Pancreas (tissue), 10 donors: ENCODE data around the gene BRCA2. TPM values are rescaled to one million over a fixed set of nuclear protein-coding genes. Genes with fewer than 3 reads are reported as not detected.

Source experiments
- ATAC-seq, 4 donors: fragments of 200-7000 bp; cut with Tn5 transposase; one replicate each; pipeline versions ENCODE4 v1.8.0 to v1.9.1; 2020; ENCODE audit warnings: mild to moderate bottlenecking in 4 of 4, moderate library complexity in 4 of 4
- DNase-seq, 6 donors: peaks; one replicate each; pipeline ENCODE4 v3.0.0-alpha.2; 2020
- FAIRE-seq: peaks from 2 replicates; lab custom pipeline; 2012; peaks lifted over from hg19 to GRCh38; lab: Jason Lieb, UNC
- H3K27ac ChIP-seq, 4 donors: fragments of 200-600 bp; sonication (generic); 1 replicate in 3 of 4; 2 replicates in 1 of 4; pipeline versions ENCODE4 v1.5.0 to v1.8.0; 2020
- H3K27me3 ChIP-seq, 4 donors: fragments of 200-600 bp; one replicate each; pipeline ENCODE4 v1.8.0; 2021
- H3K36me3 ChIP-seq, 3 donors: fragments of 200-600 bp; sonication (generic) in 1 of 3; one replicate each; pipeline versions ENCODE4 v1.5.0 to v1.8.0; 2020 to 2021
- H3K4me1 ChIP-seq, 3 donors: fragments of 200-600 bp; one replicate each; pipeline ENCODE4 v1.8.0; 2021
- H3K4me3 ChIP-seq, 4 donors: fragments of 200-600 bp; sonication (generic) in 2 of 4; one replicate each; pipeline versions ENCODE4 v1.5.0 to v1.8.0; 2020 to 2021
- H3K9me3 ChIP-seq, 4 donors: fragments of 200-600 bp; one replicate each; pipeline ENCODE4 v1.8.0; 2021
- CTCF ChIP-seq, 4 donors: fragments of 200-600 bp; sonication (generic) in 3 of 4; IDR thresholded peaks; one replicate each; pipeline versions ENCODE4 v1.5.0 to v1.8.0; 2021; ENCODE audit warnings: antibody characterized with exemption in 4 of 4
- WGBS, 2 donors: extraction: QIAGEN DNeasy Blood & Tissue Kit; methylation state at CpG; one replicate each; pipeline ENCODE4 v1.1.7; 2013; 5-methylcytosine and 5-hydroxymethylcytosine counted together
- intact Hi-C, 3 donors: fragments of 100-400 bp; cut with DNase I; formaldehyde crosslinking; loops; one replicate each; pipeline versions ENCODE4 v1.11.1 to v1.14.2; 2022
- polyA plus RNA-seq, 2 donors: library from polyadenylated mRNA; stranded (reverse); fragments of 200-250 nt; gene quantifications; one replicate each; pipeline ENCODE4 v1.2.3, GENCODE V29; 2013
- total RNA-seq, 6 donors: library from RNA; stranded (reverse); fragmentation: NEBNext Ultra II Directional in 4 of 6; extraction: Animal tissue kit (Norgen Biotek cat#: 25700) in 4 of 6; gene quantifications; one replicate each; pipeline versions ENCODE4 v1.2.1 to v1.2.4, GENCODE V29; 2021 to 2023
- donor health status: healthy with polysubstance abuse.
- donor health status: DM: no; HTN: no; CAD: no; lungs with moderate emphysema.
- donor health status: DM: no; HTN: no; CAD: no.
- donor health status: control.
- donor health status: control.
- donor health status: Bipolar disorder and iron deficiency.
- donor health status: DM: yes; HTN: yes; CAD: no.
- donor health status: DM: no; HTN: no; CAD: no.
- donor health status: DM: no; HTN: no; CAD: no.
- donor health status: DM: yes; HTN: yes; CAD: no.

The BRCA2 gene
- total and polyA plus RNA-seq, 8 donors: 0.07 to 1.4 (median 0.76) TPM

- Histone ChIP-seq H3K9me3 (no peaks in the 10 kb centered on the region), H3K27ac (no peak overlapping the region), H3K36me3 (no peaks in the 10 kb centered on the region), H3K4me3 (no peak overlapping the region), H3K4me1 (no peaks in the 10 kb centered on the region), H3K27me3 (no peaks in the 10 kb centered on the region)
- WGBS, 2 donors: 93 to 95% methylated on average over 1 of the region's 1 CpG
- ATAC-seq: no peak
- intact Hi-C loops: no loop called here
- no peak for TF ChIP-seq CTCF (IDR thresholded peaks at IDR 0.05)
- no peak for FAIRE-seq
- DNase-seq: no peak
Measured at GRCh38 chr13:32378012-32378411, 62.7 kb downstream of the BRCA2 start.

- ATAC-seq (peak in 3 of 4 donors; percentile 74 to 82 (median 76)), DNase-seq (no peak), FAIRE-seq (no peak)
- WGBS, 2 donors: 59 to 64% methylated on average over 3 of the region's 3 CpGs
- Histone ChIP-seq H3K4me1 (no peaks in the 10 kb centered on the region), H3K36me3 (no peaks in the 10 kb centered on the region), H3K27me3 (no peaks in the 10 kb centered on the region), H3K4me3 (no peak overlapping the region), H3K27ac (no peak overlapping the region), H3K9me3 (no peaks in the 10 kb centered on the region)
- TF ChIP-seq CTCF (IDR thresholded peaks at IDR 0.05): peak in 2 of 4 donors; percentile 16 to 18
- intact Hi-C loops: no loop called here
Measured at GRCh38 chr13:32381539-32381938, 66.2 kb downstream of the BRCA2 start.

- Histone ChIP-seq H3K27ac (no peak overlapping the region), H3K36me3 (no peaks in the 10 kb centered on the region), H3K9me3 (no peaks in the 10 kb centered on the region), H3K4me1 (no peaks in the 10 kb centered on the region), H3K4me3 (no peak overlapping the region), H3K27me3 (no peaks in the 10 kb centered on the region)
- ATAC-seq (no peak), FAIRE-seq (no peak), DNase-seq (no peak)
- TF ChIP-seq CTCF (IDR thresholded peaks at IDR 0.05): no peak
- intact Hi-C loops: no loop called here
- 77 to 82% methylated on average over 5 of the region's 5 CpGs for WGBS, 2 donors
Measured at GRCh38 chr13:32383836-32384618, 68.7 kb downstream of the BRCA2 start.

GRCh38 chr13:32384702-32385101, 69.4 kb downstream of the BRCA2 start:
- Histone ChIP-seq H3K36me3 (no peaks in the 10 kb centered on the region), H3K27me3 (no peaks in the 10 kb centered on the region), H3K4me1 (no peaks in the 10 kb centered on the region), H3K4me3 (no peak overlapping the region), H3K9me3 (no peaks in the 10 kb centered on the region), H3K27ac (no peak overlapping the region)
- 77 to 78% methylated on average over 2 of the region's 2 CpGs for WGBS, 2 donors
- FAIRE-seq (no peak), ATAC-seq (no peak), DNase-seq (no peak)
- TF ChIP-seq CTCF (IDR thresholded peaks at IDR 0.05): no peak
- intact Hi-C loops: no loop called here

GRCh38 chr13:32385410-32385809, 70.1 kb downstream of the BRCA2 start:
- Histone ChIP-seq H3K36me3 (no peaks in the 10 kb centered on the region), H3K4me3 (no peak overlapping the region), H3K9me3 (no peaks in the 10 kb centered on the region), H3K4me1 (no peaks in the 10 kb centered on the region), H3K27ac (no peak overlapping the region), H3K27me3 (no peaks in the 10 kb centered on the region)
- no peak for ATAC-seq
- no peak for FAIRE-seq
- DNase-seq: no peak
- intact Hi-C loops: no loop called here
- TF ChIP-seq CTCF (IDR thresholded peaks at IDR 0.05): no peak
